ENCODE measurements around the gene ZNF33B.

Gene ZNF33B

DNA sequence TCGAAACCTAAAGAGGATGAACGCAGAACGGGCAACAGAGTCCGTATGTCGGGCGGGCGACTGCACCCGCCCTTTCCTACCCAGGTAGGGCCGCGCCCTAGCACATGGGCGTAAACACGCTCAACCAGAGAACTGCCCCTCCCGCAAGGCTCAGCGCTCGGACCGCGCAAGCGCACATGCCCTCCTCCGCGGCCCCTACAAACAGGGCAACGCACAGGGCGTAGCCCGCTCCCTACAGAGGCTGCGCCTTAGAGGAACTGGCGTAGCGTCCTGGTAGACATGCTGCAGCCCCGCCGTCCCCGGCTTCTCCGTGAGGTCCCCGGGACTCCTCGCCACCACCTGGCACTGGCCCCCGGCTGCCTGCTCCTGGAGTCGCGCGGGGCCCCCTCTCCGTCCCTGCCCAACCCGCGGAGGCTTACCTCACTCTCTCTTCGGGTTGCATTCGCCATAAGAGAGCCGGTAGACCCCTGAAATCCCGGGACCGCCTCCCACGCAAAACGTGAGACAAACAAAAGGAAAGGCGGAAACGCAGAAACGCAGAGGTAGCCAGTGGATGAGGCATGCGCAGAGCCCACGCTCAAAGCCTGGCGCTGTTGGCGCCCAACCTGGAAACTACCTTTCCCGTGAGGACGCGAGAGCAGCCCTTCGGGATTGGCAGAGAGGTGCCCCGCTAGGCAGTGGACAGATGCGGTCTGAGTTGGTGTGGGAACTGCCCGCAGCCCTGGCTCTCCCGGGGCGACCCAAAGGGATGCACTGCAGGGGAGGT is at the start of gene ZNF33B:
TSS of gene ZNF33B (minus strand) at position 516 of the 766 bp plus-strand sequence. CDS start 1,642 bp downstream, outside the sequence.
- DNase-seq (ENCODE audit: low spot score) = peak; percentile 94

DNA sequence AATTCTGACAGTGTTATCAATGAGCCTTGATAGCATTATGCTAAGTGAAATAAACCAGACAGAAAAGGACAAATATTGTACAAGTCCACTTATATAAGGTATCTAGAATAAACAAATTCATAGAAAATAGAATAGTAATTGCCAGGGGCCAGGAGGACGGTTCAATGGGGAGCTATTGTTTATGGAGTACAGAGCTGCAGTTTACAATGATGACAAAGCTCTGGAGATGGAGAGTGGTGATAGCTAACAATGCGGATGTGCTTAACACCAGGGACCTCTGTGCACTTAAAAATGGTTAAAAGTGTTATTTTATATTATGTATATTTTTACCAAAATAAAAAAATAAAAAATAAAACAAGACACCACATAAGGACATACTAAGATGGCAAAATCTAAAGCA is 46.1 kb upstream of the ZNF33B start:
- no peak for DNase-seq (ENCODE audit: low spot score)

DNA sequence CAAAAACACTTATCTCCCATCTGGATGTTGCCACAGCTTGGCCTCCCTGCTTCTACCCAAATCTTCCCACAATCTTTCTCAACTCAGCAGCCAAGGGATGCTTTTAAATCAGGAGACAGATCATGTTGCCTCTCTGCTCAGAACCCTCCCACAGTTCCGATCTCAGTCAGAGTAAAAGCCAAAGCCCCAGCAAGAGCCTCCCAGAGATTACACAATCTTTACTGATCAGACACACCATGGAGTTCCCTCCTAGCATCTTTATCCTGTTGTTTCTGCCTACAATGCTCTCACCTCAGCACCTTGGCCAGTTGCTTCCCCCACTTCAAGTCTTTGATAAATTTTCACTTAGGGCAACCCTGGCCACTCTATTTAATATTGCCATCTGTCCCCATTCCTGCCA is 41.9 kb upstream of the ZNF33B start:
- DNase-seq (ENCODE audit: low spot score) = no peak

GRCh38 chr10:42665181-42665979 is 27.0 kb upstream of the ZNF33B start:
- peak; percentile 66 for DNase-seq (ENCODE audit: low spot score)

DNA sequence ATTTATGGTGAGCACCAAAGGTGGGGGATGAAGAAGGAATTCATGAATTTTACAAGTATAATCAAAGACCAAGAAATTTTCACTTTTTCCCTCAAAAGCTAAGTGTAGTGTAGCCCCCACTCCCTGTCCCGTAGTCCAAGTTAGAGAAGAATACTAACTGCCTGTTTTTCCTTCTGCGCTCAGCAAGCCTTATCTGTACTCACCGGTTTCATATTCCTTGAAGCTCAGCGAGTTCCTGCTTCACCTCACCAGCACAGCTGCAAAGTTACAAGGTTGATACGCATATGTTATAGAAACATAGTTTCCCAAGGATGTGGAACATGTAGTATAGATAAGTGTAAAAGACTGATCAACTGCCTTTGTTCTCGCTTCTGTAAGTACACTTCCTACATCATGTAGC is 16.0 kb upstream of the ZNF33B start:
- DNase-seq (ENCODE audit: low spot score) = no peak

- no peak for DNase-seq (ENCODE audit: low spot score)
Observed at GRCh38 chr10:42652858-42653257, 14.5 kb upstream of the ZNF33B start.

- DNase-seq (ENCODE audit: low spot score) = no peak
Observed at GRCh38 chr10:42650374-42650773, 12.0 kb upstream of the ZNF33B start.

- DNase-seq (ENCODE audit: low spot score) = no peak
Observed at GRCh38 chr10:42648512-42648911, 10.1 kb upstream of the ZNF33B start.

- DNase-seq (ENCODE audit: low spot score) = peak; percentile 40
Observed at GRCh38 chr10:42646687-42647640, 8.6 kb upstream of the ZNF33B start.

DNA sequence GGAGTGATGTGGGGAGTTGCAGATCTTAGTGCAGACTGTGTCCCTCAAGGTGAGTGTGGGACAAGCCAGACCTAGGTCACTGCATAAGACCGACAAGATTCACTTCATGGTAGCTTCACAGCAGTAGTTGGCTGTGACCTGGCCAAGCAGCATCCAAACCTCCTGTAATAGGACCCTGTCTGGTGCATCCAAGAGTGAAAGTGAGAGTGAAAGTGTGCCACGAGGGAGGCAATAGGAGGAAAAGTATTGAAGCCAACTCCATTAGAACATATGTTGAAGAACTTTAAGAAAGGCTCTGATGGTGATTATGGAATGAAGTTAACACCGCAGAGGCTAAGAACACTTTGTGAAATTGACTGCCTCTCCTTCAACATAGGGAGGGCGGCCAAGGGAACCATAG is 7.8 kb upstream of the ZNF33B start:
- no peak for DNase-seq (ENCODE audit: low spot score)

GRCh38 chr10:42645516-42645915 is 7.1 kb upstream of the ZNF33B start:
- DNase-seq (ENCODE audit: low spot score) = no peak

DNA sequence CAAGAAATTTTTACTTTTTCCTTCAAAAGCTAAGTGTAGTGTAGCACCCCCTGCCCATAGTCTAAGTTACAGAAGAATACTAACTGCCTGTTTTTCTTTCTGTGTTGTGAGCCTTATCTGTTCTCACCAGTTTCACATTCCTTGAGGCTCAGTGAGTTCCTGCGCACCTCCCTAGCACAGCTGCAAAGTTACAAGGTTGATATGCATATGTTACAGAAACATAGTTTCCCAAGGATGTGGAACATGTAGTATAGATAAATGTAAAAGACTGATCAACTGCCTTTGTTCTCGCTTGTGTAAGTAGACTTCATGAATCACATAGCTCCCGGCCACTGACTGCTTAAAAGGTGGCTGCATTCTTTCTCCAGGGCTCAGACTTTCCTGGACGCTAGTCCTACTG is 6.7 kb upstream of the ZNF33B start:
- DNase-seq (ENCODE audit: low spot score) = no peak

DNA sequence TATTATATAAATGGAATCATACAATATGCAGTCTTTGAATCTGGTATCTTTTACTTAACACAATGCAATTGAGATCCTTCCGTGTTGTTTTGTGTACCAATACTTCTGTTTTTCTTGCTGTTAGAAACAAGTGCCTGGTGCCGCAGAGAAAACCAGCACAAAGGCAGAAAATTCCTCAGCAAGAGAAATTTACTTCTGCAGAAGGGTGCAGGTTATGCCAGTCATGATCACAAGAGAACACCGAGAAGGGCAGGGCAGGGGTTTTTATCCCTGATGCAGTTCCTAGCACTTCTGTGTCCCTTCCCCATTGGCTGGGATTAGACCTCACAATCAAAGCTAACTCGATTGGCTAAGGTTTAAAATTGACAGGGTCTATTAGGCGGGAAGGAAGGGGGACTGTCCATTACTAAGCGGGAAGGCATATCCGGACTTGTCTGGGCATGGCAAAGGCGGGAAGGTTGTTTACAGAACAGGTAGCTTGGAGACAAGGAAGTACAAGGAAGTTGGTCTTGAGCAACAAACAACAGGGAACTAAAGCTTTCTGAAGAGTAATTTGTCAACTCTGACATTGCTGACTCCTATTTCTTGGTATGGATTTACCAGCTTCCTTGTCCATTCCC is 2.4 kb upstream of the ZNF33B start:
- peak; percentile 84 for DNase-seq (ENCODE audit: low spot score)

DNA sequence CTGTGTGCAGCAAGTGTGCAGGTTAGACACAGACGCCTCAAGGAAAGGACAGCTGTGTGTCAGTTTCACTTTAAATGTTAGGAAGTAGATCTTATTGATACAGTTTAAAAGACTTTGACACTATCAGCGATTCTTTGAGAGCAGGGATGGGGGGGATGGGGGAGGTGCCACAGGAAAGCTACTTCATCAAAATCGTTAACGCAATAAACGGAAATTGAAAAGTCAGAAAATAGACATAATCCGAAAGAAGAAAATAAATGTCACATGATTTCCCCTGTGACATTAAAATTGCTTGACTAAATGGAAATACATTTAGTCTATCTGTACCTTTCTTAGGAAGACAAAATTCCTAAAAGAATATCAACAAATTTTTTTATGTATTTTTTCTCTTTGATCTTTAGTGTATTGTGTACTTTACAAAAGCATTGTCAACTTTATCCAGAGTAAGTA is 476 bp upstream of the ZNF33B start:
- DNase-seq (ENCODE audit: low spot score) = no peak

- no peak for DNase-seq (ENCODE audit: low spot score)
Observed at GRCh38 chr10:42637648-42638054, 719 bp downstream of the ZNF33B start.

DNA sequence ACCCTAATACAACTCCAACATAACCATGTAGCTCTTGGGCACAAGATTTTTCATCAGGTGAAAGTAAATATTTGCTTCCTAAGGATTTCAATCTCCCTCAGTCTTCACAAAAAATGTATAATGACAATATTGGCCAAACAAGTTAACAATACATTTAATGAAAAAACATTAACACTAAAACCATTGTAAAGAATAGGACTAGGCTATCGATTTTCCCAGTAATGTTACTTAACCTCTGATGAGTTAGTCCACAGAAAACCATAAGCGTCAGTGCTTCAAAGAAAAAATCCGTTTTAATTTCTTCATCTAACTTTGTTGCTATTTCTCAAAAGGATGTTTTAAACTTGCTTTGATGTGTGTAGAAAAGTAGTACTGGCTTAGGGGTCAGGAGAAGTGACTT is 1.2 kb downstream of the ZNF33B start:
- DNase-seq (ENCODE audit: low spot score) = no peak

GRCh38 chr10:42635098-42635497 is 3.3 kb downstream of the ZNF33B start:
- DNase-seq (ENCODE audit: low spot score) = no peak

DNA sequence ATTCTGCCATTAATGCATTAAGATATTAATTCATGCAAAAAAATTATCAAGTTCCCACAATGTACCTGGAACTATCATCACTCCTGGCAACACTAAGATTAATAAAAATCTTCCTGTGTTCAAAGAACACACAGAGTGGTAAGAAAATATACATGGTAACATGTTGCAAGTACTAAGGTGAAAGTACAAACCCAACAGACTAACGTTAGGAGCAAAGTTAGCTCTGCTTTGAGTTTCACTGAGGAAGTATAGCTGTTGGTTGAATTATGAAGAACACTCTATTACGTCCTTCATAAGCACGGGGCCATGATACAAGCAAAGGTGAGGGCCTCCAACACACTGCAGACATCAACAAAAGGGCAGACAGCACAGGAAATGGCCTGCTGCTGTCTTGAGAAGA is 5.8 kb downstream of the ZNF33B start:
- DNase-seq (ENCODE audit: low spot score) = no peak

DNA sequence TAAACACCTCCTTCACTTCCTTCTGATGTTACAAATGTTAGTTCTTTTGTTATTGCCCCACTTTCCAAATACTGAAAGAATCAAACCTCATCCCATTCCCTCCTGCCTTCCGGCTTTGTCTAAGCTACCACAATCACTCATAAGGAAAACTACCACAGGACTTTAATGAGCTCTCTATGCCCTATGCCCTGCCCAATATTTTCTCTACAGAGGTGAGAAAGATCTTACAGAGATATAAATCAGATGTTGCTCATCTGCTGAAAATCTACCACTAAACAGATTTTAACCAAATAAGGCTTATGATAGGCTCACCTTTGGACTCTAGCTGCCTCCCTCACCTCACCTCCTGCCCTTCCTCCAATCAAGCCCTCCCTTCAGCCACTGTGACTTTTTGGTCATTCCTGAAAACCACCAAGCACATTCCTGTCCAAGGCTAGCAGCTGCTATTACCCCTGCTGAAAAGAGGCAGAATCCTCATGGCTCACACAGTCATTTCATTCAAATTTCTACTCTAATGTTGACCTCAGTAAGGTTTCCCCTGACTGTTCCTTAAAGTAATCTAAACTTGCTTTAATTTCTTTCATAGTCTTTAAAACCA is 7.7 kb downstream of the ZNF33B start:
- no peak for DNase-seq (ENCODE audit: low spot score)

DNA sequence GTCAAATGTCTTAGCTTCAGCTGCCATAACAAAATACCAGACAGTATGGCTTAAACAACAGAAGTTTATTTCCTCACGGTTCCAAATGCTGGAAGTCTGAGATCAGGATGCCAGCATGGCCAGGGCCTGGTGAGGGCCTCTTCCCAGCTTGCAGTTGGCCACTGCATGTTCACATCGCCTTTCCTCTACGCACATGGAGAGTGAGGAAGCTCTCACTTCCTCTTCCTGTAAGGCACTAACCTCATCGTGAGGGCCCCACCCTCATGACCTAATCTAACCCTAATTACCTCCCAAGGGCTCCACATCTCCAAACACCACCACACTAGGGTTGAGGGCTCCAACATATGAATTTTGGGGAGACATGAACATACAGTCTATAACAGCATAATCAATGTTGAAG is 14.4 kb downstream of the ZNF33B start:
- no peak for DNase-seq (ENCODE audit: low spot score)

GRCh38 chr10:42618424-42618823 is 19.9 kb downstream of the ZNF33B start:
- no peak for DNase-seq (ENCODE audit: low spot score)

Measured in LoVo (cell line).